ENCODE data around the gene CABLES1. TPM values are rescaled to one million over a fixed set of nuclear protein-coding genes. Genes with fewer than 3 reads are reported as not detected.

The CABLES1 gene
- total RNA-seq, 1 donor from 2014 or later = 4.2 TPM

DNA sequence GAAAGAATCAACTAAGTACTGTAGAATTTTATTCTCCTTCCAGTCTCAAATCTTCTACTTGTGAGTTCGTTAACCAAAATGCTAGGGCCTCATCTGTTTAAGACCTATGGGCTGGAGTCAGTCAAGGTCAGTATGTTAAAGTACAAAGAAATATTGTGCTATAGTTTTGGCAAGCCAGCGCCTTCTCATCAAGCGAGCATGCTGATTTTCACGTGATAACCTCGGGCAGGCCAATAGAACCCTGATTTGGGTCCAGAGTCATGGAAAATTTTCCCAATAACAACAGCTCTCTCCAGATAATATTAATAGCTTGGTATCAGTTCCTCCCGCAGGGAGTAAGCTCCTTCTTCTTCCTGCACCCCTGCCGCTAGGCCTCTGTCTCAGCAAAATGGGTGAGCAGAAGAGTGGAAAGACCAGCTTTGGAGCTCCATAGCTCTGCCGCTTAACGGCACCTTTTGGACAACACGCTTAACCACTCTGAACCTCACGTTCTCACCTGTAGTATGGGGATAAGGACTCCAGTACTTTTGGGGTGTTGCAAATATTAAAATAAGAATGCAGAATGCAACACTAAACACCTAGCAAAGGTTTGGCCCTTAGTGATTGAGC, 11.7 kb downstream of the CABLES1 start:
- TF ChIP-seq, protein P1, sequence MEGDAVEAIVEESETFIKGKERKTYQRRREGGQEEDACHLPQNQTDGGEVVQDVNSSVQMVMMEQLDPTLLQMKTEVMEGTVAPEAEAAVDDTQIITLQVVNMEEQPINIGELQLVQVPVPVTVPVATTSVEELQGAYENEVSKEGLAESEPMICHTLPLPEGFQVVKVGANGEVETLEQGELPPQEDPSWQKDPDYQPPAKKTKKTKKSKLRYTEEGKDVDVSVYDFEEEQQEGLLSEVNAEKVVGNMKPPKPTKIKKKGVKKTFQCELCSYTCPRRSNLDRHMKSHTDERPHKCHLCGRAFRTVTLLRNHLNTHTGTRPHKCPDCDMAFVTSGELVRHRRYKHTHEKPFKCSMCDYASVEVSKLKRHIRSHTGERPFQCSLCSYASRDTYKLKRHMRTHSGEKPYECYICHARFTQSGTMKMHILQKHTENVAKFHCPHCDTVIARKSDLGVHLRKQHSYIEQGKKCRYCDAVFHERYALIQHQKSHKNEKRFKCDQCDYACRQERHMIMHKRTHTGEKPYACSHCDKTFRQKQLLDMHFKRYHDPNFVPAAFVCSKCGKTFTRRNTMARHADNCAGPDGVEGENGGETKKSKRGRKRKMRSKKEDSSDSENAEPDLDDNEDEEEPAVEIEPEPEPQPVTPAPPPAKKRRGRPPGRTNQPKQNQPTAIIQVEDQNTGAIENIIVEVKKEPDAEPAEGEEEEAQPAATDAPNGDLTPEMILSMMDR (IDR thresholded peaks at IDR 0.05; ENCODE audit: unreplicated experiment) = no peak
- Mint-ChIP-seq H3K4me1 (ENCODE audit: low read depth) (peaks cover 8% of the 10 kb centered on the region), H3K9me3 (ENCODE audit: low read depth) (no peaks in the 10 kb centered on the region), H3K27me3 (peaks cover 4% of the 10 kb centered on the region), H3K4me3 (ENCODE audit: low read depth) (no peak overlapping the region), H3K27ac (no peak overlapping the region), H3K36me3 (ENCODE audit: insufficient read depth) (no peaks in the 10 kb centered on the region)
- no peak for DNase-seq (ENCODE audit: low spot score, unreplicated experiment)

GRCh38 chr18:23148382-23148781, 13.1 kb downstream of the CABLES1 start:
- no peaks in the 10 kb centered on the region for H3K9me3 Mint-ChIP-seq (ENCODE audit: low read depth)
- H3K27ac Mint-ChIP-seq = no peak overlapping the region
- no peak for DNase-seq (ENCODE audit: low spot score, unreplicated experiment)
- H3K27me3 Mint-ChIP-seq = peaks cover 4% of the 10 kb centered on the region
- peaks cover 8% of the 10 kb centered on the region for H3K4me1 Mint-ChIP-seq (ENCODE audit: low read depth)
- no peaks in the 10 kb centered on the region for H3K36me3 Mint-ChIP-seq (ENCODE audit: insufficient read depth)
- no peak overlapping the region for H3K4me3 Mint-ChIP-seq (ENCODE audit: low read depth)
- TF ChIP-seq, protein P1 (IDR thresholded peaks at IDR 0.05; ENCODE audit: unreplicated experiment) = no peak

- no peaks in the 10 kb centered on the region for H3K36me3 Mint-ChIP-seq (ENCODE audit: insufficient read depth)
- H3K4me3 Mint-ChIP-seq (ENCODE audit: low read depth) = no peak overlapping the region
- no peaks in the 10 kb centered on the region for H3K4me1 Mint-ChIP-seq (ENCODE audit: low read depth)
These were observed 14.3 kb downstream of the CABLES1 start for GRCh38 chr18:23149570-23149969.

DNA sequence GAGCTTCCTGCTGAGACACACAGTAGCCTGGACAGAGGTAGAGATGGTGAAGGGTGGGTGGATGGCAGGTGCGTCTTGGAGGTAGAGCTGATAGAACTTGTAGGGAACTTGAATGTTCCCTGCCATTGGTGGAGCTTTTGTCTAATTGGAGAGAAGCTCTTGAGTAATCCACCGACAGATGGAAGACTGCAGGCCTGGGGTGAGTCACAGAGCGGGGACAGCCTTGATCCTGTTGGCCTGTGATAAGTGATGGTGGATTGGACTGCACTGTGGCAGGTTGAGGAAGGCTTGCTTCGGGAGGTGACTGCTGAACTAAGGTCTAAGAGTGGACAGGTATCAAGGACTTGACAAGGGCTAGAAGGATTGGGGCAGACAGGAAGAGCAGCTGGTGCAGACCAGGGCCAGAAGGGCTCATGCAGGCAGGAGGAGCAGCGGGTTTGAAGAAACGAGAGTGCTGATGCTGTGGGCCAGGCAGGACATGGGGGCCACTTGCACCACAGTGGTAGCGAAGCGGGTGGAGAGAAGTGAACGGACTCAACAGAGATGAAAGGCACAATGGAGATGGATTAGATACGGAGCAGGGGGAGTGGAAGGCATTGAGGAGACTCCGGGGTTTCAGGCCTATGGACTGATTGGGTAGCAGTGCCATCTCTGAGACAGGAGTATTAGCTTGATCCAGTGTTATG, 16.3 kb downstream of the CABLES1 start:
- Mint-ChIP-seq H3K4me1 (ENCODE audit: low read depth) (no peaks in the 10 kb centered on the region), H3K4me3 (ENCODE audit: low read depth) (no peak overlapping the region), H3K27me3 (peaks cover 3% of the 10 kb centered on the region), H3K9me3 (ENCODE audit: low read depth) (no peaks in the 10 kb centered on the region), H3K27ac (no peak overlapping the region), H3K36me3 (ENCODE audit: insufficient read depth) (no peaks in the 10 kb centered on the region)
- TF ChIP-seq, protein P1 (IDR thresholded peaks at IDR 0.05; ENCODE audit: unreplicated experiment) = no peak
- no peak for DNase-seq (ENCODE audit: low spot score, unreplicated experiment)

More at GRCh38 chr18:23149570-23149969, 14.3 kb downstream of the CABLES1 start:
- DNase-seq (ENCODE audit: low spot score, unreplicated experiment) = no peak
- no peaks in the 10 kb centered on the region for H3K9me3 Mint-ChIP-seq (ENCODE audit: low read depth)
- H3K27me3 Mint-ChIP-seq = peaks cover 4% of the 10 kb centered on the region
- H3K27ac Mint-ChIP-seq = no peak overlapping the region
- TF ChIP-seq, protein P1 (IDR thresholded peaks at IDR 0.05; ENCODE audit: unreplicated experiment) = no peak

GRCh38 chr18:23154030-23154429, 18.7 kb downstream of the CABLES1 start:
- no peak overlapping the region for H3K4me3 Mint-ChIP-seq (ENCODE audit: low read depth)
- no peak for DNase-seq (ENCODE audit: low spot score, unreplicated experiment)
- no peaks in the 10 kb centered on the region for H3K9me3 Mint-ChIP-seq (ENCODE audit: low read depth)
- H3K27ac Mint-ChIP-seq = no peak overlapping the region
- H3K36me3 Mint-ChIP-seq (ENCODE audit: insufficient read depth) = no peaks in the 10 kb centered on the region
- H3K27me3 Mint-ChIP-seq = peaks cover 3% of the 10 kb centered on the region
- H3K4me1 Mint-ChIP-seq (ENCODE audit: low read depth) = no peaks in the 10 kb centered on the region
- TF ChIP-seq, protein P1 (IDR thresholded peaks at IDR 0.05; ENCODE audit: unreplicated experiment) = no peak
